ENCODE measurements around the gene DNAH9.
A peak's percentile ranks its signal among the peaks of the same experiment; 100 is the strongest.
"Not testable (repeated sequence)": the region's sequence is repeated elsewhere in the genome, so short reads cannot be mapped to it uniquely, and the experiment has no call there.

The DNAH9 gene

DNA sequence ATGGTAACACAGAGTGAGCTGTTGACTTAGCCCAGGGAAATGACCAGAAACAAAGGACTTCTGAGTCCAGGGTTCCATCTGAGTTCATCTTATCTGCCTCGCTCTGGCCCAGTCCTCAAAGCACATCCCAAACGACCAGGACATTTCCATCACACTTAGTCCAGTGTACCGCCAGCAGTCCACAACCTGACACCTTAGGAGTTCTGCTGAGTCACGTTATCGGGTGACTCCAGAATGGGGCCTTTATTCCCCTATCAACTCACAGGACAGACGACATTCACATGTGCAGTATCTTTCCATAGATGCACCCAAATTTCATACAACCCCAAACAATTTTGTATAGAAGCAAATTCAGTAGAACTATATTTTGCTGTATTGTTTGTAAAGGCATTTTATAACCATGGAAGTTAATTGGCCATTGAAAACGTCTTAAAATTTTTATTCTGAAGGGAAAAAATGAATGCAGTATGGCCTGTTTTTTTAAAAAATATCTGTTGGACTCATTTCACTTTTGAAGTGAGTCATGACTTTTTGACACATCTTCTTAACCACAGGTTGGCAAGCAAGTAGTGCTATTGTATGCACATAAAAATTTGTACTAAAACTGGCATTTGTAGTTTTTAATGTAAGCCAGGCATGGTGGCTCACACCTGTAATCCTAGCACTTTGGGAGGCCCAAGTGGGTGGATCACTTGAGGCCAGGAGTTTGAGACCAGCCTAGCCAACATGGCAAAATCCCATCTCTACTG lies 352.7 kb downstream of the DNAH9 start:
- no peak for DNase-seq (ENCODE audit: low read depth in 1 of 2, low spot score in 1 of 2)

DNA sequence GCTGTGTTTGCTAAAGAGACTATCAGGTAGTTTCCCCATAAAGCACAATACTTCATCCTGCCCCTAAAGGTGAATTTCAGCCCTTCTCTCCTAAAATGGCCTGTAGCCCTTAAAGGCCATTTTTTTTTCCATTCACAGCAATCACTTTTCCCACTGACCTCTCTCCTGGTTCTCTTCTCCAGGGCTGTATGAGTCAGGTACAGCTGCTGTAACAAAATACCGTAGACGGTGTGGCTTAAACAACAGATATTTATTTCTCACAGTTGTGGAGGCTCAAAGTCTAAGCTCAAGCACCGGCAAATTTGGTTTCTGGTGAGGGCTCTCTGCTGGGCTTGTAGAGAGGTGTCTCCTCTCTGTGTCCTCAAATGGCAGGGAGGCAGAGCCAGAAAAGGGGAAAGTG lies 354.3 kb downstream of the DNAH9 start:
- DNase-seq (ENCODE audit: low read depth in 1 of 2, low spot score in 1 of 2): no peak

DNA sequence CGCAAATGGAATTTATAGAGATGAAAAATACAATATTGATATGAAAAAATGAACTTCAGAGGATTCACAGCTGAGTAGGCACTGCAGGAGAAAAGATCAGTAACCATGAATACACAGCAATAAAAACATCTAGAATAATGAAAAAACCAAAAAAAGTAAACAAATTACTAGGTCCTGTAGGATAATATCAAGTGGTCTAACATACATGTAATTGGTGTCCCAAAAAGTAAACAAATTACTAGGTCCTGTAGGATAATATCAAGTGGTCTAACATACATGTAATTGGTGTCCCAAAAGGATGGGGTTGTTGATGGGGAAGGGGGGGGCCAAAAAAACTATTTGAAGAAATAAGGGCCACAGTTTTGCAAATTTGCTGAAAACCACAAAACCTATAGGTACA lies 355.7 kb downstream of the DNAH9 start:
- DNase-seq (ENCODE audit: low read depth in 1 of 2, low spot score in 1 of 2): no peak

DNA sequence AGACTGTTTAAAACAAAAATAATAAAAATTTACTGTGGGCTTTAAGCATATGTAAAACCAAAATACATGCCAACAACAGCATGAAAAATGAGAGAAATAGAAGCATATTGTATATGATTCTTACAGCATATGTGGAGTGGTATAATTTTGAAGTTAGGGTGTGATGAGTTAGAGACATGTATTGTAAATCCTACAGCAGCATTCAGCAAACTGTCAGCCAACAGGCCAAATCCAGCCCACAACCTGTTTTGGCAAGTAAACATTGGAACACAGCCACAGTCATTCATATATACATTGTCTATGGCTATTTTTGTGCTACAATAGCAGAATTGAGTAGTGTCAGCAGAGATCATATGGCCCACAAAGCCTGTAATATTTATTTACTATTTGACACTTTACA lies 356.7 kb downstream of the DNAH9 start:
- no peak for DNase-seq (ENCODE audit: low read depth in 1 of 2, low spot score in 1 of 2)

DNA sequence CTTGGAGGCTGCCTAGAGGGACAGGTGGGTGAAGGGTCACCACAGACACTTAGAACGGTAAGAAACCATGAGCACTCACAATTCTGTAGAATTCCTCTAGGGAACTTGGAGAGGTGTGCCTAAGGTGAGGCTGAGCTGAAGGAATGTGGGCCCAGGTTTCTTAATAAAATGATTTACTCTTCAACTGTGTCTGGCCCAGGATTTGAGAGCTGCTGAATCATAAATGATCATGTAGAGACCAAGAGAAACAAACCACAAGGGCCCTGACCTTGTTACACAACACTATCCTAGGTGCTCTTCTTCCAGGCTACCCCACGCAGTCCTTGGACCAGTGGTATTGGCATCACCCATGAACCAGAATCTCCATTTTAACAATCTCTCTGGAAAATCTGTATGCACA lies 371.3 kb downstream of the DNAH9 start:
- DNase-seq (ENCODE audit: low read depth in 1 of 2, low spot score in 1 of 2): no peak

DNA sequence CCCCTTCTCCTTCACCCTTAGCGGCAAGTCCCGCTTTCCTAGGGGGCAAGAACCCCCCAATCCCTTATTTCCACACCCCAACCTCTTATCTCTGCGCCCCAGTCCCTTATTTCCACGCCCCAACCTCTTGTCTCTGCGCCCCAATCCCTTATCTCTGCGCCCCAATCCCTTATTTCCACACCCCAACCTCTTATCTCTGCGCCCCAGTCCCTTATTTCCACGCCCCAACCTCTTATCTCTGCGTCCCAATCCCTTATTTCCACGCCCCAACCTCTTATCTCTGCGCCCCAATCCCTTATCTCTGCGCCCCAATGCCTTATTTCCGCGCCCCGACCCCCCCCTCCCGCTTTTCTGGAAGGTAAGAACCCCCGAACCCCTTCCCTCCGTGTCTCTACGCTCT lies 374.5 kb downstream of the DNAH9 start:
- not testable (repeated sequence) for DNase-seq (ENCODE audit: low read depth in 1 of 2, low spot score in 1 of 2)

GRCh38 chr17:11979795-11980194 lies 381.5 kb downstream of the DNAH9 start:
- no peak for DNase-seq (ENCODE audit: low read depth in 1 of 2, low spot score in 1 of 2)

DNA sequence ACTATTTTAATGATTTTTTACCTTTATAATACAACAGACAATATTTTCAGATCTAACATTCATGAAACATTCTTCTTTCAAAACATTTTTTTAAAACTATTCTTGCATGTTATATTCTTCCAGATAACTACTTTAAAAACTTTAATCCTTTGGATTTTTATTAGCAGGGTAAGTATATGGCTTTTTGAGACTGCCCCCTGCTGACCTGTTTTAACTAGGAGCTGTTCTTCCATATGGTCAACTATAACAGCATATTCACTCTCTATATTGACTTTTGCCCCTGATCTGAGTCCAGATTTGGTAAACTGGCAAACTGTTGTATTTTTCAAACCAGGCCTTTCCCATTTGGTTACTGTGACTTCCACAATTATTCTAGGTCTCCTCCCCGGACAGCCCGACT lies 382.5 kb downstream of the DNAH9 start:
- no peak for DNase-seq (ENCODE audit: low read depth in 1 of 2, low spot score in 1 of 2)

- DNase-seq (ENCODE audit: low read depth in 1 of 2, low spot score in 1 of 2): no peak
Measured at GRCh38 chr17:11981862-11982261, 383.6 kb downstream of the DNAH9 start.

DNA sequence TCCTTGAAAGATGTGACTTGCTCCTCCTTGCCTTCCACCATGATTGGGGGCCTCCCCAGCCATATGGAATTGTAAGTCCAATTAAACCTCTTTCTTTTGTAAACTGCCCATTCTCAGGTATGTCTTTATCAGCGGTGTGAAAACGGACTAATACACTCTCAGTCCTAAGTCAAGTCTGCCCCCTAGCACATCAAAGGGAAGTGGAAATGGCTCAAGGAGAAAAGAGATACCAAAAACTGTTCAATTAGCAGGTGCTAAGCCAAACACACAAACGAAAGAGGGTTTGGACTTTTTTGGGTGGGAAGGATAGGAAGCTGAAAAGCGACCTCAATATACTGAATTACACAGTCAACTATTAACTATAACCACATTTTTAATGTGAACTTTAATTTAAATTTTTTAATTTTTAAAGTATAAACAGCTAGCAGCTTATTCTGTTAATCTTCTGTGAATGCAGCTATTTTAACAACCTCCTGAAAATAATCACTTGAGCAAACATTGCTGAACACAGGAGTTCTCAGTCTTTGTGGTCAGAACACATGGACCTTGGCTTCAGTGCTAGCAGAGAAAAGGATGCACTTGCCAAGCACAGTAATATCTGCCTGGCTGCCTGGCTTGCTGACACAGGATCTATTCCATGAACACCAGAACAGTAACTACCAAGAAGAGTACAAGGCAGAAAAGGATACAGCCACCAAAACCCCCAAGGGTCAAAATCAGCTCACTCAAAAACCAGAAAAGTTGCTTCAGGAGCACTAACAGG lies 388.1 kb downstream of the DNAH9 start:
- no peak for DNase-seq (ENCODE audit: low read depth in 1 of 2, low spot score in 1 of 2)

GRCh38 chr17:11986942-11987329 lies 388.7 kb downstream of the DNAH9 start:
- DNase-seq (ENCODE audit: low read depth in 1 of 2, low spot score in 1 of 2): no peak

DNA sequence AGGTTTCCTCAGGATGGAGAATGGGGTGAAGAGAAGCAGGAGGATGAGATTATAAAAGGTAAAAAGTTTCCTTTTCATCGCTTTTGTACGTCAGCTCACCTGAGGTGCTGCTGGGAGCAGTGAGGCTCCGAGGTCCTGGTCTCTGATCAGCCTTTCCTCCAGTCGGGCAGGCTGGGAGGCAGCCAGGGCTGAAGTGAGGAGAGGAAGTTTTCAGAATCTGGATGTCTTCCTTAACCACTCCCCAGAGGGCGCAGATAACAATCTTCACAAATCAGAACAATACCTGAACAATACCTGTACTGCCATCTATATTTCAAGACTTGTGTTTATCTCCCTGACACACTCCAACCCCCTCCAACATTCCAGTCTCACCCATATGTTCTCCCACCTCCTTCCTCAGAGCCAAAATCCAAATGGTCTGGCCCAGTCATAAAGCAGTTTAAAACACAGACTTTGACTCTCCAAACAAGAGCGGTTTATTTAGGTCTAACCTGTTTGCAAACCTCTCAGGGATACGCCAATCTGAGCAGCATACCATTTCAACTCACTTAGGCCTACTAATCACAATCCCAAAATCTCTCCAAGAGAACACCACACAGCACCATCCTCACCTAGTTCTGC lies 392.2 kb downstream of the DNAH9 start:
- no peak for DNase-seq (ENCODE audit: low read depth in 1 of 2, low spot score in 1 of 2)

DNA sequence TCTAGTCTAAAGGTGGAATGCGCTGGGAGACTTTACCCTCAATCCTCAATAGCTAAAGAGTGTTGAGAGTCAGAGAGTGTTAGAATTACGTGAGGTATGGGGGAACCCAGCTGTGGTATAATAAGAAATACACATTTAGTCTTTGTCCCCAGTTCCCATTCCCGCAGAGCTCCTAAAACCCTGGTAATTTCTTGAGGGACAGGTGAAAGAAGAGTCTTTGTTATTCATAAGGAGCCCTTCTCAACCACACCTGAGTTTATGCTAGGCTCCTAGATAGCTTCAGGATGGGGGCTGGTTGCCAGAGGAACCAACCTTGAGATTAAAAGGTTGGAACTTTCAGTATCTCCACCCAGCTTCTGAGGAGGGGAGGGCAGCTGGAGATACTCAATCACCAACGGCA lies 393.2 kb downstream of the DNAH9 start:
- no peak for DNase-seq (ENCODE audit: low read depth in 1 of 2, low spot score in 1 of 2)

DNA sequence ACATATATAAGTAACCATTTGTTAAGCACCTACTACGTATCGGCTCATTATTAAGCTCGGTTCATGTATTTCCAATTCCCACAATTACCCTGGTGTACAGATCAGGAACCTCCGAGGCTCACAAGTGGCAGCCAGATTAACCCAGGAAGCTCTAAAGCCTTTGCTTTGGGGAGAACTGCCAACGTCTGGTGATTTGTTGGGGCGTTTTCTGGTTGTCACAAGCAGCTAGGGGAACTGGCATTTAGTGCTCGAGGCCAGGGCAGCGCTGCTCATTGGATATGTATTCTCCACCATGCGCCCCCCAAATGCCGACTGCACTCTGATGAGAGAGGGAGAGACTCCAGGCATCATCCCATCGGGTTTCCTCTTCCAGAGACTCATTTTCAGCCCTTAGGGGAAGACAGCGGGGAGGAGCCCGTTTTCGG lies 398.5 kb downstream of the DNAH9 start:
- DNase-seq (ENCODE audit: low read depth in 1 of 2, low spot score in 1 of 2): peak in 1 of 2 donors; percentile 38

DNA sequence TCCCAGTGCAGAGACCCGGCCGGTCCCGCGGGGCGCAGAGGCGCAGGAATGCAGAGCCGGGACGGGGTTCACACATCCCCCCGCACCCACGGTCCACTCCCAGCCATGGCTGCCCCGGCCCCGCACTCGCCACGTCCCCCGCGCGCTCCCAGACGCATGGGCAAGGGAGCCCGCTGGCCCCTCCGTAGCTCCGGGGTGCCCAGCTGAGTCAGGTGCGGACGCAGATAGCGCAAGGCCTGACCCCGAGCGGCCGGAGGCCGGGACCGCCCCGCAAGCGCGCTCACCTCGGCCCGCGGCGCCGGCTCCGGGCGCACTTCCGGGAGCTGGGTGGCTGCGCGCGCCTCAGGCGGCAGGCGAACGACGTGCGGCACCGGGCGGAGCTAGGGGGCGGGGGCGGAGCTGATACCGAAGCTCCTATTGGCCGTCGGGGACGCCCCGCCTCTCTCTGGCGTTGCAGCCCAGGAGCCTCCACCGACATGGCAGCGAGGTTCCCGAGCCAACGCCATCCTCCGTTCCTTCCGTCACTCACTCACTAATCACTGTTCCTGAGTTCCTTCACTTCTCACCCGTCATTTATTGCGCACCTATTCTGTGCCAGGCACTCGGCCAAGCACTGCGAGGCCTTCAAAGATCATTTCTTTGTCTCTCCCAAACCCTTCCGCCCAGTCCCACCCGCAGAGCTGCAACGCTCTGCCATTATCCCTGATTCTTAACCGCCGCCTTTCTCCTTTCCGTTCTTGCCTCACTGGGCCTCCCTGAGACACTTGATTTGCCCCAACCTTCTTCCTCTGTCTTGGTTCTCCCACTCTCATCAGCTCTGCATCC lies 399.1 kb downstream of the DNAH9 start, which contains the start of gene ZNF18:
Gene ZNF18, minus strand, starts transcription at position 329 of the 825 bp plus-strand sequence. CDS start 4,646 bp downstream, outside the sequence.
- peak; percentile 88 to 90 for DNase-seq (ENCODE audit: low read depth in 1 of 2, low spot score in 1 of 2)

DNA sequence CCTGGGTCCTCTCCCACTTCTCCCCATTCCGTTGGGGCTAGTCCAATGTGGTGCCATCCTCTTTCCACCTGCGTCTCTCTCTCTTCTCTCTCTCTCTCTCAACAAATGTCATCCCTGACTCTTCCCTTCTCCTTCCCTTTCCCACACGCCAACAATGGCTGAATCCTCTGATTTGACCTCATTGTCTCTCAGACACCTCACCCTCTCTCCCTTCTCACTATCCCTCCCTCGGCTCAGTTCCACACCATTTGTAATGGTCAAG lies 399.6 kb downstream of the DNAH9 start:
- no peak for DNase-seq (ENCODE audit: low read depth in 1 of 2, low spot score in 1 of 2)

- DNase-seq (ENCODE audit: low read depth in 1 of 2, low spot score in 1 of 2): no peak
Measured at GRCh38 chr17:11999696-12000095, 401.4 kb downstream of the DNAH9 start.

DNA sequence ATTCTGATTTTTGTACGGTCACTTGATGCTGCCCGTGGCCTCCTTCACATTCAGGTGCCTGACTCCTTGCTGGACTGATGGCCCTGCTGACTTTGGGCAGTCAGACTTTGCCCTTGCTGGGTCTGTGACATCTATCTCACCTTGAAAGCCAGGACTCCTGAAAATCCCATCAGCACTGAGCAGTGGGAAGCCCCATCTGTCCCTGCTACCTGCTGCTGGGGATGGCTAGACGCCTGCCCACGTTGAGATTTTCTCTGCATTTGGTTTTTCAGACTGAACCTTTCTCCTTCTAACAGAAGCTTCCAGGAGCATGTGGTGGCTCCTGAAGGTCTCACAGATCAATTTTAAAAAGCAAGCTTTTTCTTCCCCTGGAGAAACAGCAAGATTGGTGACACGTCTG lies 409.2 kb downstream of the DNAH9 start:
- no peak for DNase-seq (ENCODE audit: low read depth in 1 of 2, low spot score in 1 of 2)
